Astrocyte (in vitro differentiated cells and primary cell): ENCODE data around the gene GHRHR. TPM values are rescaled to one million over a fixed set of nuclear protein-coding genes. Genes with fewer than 3 reads are reported as not detected.
A peak's percentile ranks its signal among the peaks of the same experiment; 100 is the strongest.

ENCODE experiments used
- DNase-seq: peaks from one replicate; pipeline ENCODE4 v3.0.0-alpha.2; 2010; ENCODE audit warnings: low read depth
- FAIRE-seq: peaks from 2 replicates; lab custom pipeline; 2011; peaks lifted over from hg19 to GRCh38; lab: Jason Lieb, UNC
- H2AFZ ChIP-seq: 2 replicates; pipeline ENCODE4 v1.6.0; 2012; ENCODE audit warnings: low read depth, low read length, inconsistent platforms
- H3K27ac ChIP-seq: 2 replicates; pipeline ENCODE4 v1.5.1; 2011; ENCODE audit warnings: low read depth, low read length, inconsistent platforms
- H3K27me3 ChIP-seq: 2 replicates; pipeline ENCODE4 v1.6.0; 2011; ENCODE audit warnings: low read length, inconsistent platforms; ENCODE audit not compliant: insufficient read depth
- H3K36me3 ChIP-seq: 2 replicates; pipeline ENCODE4 v1.5.1; 2011; ENCODE audit warnings: low read length, inconsistent platforms; ENCODE audit not compliant: insufficient read depth
- H3K4me1 ChIP-seq: 2 replicates; pipeline ENCODE4 v1.5.1; 2011; ENCODE audit warnings: low read length, inconsistent platforms; ENCODE audit not compliant: insufficient read depth
- H3K4me2 ChIP-seq: 2 replicates; pipeline ENCODE4 v1.6.0; 2012; ENCODE audit warnings: low read length, inconsistent platforms
- H3K4me3 ChIP-seq: 2 replicates; pipeline ENCODE4 v1.5.1; 2011; ENCODE audit warnings: low read depth, mild to moderate bottlenecking, low read length, inconsistent platforms; ENCODE audit not compliant: insufficient read depth
- H3K79me2 ChIP-seq: 2 replicates; pipeline ENCODE4 v1.6.0; 2012; ENCODE audit warnings: mild to moderate bottlenecking, low read length, inconsistent platforms; ENCODE audit not compliant: insufficient read depth
- H3K9ac ChIP-seq: 2 replicates; pipeline ENCODE4 v1.6.0; 2012; ENCODE audit warnings: mild to moderate bottlenecking, low read length, inconsistent platforms
- H3K9me3 ChIP-seq: 2 replicates; pipeline ENCODE4 v1.5.1; 2012; ENCODE audit warnings: low read depth, mild to moderate bottlenecking, low read length, inconsistent platforms; ENCODE audit not compliant: insufficient read depth
- H4K20me1 ChIP-seq: 2 replicates; pipeline ENCODE4 v1.6.0; 2012; ENCODE audit warnings: low read length, inconsistent platforms; ENCODE audit not compliant: insufficient read depth
- H3K27ac Mint-ChIP-seq: one replicate; pipeline ENCODE4 v1.8.0; 2021; ENCODE audit warnings: mild to moderate bottlenecking, mixed read lengths; ENCODE audit not compliant: unreplicated experiment
- H3K27me3 Mint-ChIP-seq: one replicate; pipeline ENCODE4 v1.8.0; 2021; ENCODE audit warnings: low read depth, mixed read lengths; ENCODE audit not compliant: unreplicated experiment
- H3K36me3 Mint-ChIP-seq: one replicate; pipeline ENCODE4 v1.8.0; 2021; ENCODE audit warnings: low read depth, mixed read lengths; ENCODE audit not compliant: unreplicated experiment
- H3K4me1 Mint-ChIP-seq: one replicate; pipeline ENCODE4 v1.8.0; 2021; ENCODE audit warnings: low read depth, mixed read lengths; ENCODE audit not compliant: unreplicated experiment
- H3K4me3 Mint-ChIP-seq: one replicate; pipeline ENCODE4 v1.8.0; 2021; ENCODE audit warnings: mild to moderate bottlenecking, moderate library complexity, mixed read lengths; ENCODE audit not compliant: unreplicated experiment
- H3K9me3 Mint-ChIP-seq: one replicate; pipeline ENCODE4 v1.8.0; 2021; ENCODE audit warnings: mild to moderate bottlenecking, mixed read lengths; ENCODE audit not compliant: unreplicated experiment
- EZH2 ChIP-seq: IDR thresholded peaks from 2 replicates; pipeline ENCODE4 v1.6.1; 2012; ENCODE audit warnings: mild to moderate bottlenecking, low read length, inconsistent platforms; ENCODE audit not compliant: insufficient read depth
- total RNA-seq: library from RNA; stranded (reverse); gene quantifications from 2 replicates; pipeline ENCODE4 v1.2.1, GENCODE V29; 2021
- TF ChIP-seq, protein P1 (sequence below): IDR thresholded peaks from 2 replicates; pipeline ENCODE4 v1.5.1; 2011; ENCODE audit warnings: low read depth, mild to moderate bottlenecking, inconsistent platforms, low read length, moderate library complexity; ENCODE audit not compliant: insufficient read depth

GHRHR gene
- total RNA-seq, 1 donor from 2014 or later = not detected

DNA sequence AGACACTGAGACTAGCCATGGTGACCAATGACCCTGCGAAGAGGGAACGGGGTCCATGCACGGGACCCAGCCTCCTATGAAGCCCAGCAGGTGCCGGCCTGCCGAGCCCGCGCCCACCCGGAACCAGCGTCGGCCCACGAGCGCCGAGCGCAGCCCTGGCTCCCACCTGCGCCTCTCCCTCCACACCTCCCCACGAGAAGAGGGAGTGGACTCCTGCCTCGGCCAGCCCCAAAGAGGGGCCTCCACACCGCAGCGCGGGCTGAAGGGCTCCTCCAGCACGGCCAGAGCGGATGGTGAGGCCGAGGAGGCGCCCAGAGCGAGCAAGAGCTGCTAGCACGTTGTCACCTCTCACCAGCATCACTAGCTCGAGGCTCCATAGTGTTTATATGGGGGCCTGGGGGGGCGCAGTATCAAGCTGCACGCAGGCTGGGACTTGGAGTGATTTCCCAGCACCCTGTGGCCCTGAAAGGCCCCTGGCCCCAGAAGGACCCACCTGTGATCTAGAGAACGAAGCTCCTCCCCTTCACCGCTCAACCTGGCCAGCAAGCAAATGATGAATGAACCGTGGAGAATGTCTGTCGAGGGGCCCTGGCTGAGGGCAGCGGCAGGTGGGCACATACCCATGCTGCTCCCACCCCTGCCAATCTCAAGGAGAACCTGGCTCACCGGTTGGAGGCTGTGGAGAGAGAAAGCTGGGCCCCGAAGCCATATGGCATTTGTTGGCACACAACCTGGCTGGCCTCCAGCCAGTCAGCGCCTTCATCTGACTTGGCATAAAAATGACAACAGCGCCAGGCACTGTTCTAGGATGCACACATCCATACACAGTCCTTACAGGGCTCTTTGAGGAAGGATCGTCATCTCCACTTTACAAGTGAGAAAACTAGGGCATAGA lies 30.7 kb downstream of the GHRHR start:
- Histone ChIP-seq H3K9ac (no peak overlapping the region), H3K27ac (no peak overlapping the region), H3K4me2 (no peak overlapping the region), H4K20me1 (no peaks in the 10 kb centered on the region), H3K4me1 (peaks cover 10% of the 10 kb centered on the region), H2AFZ (no peak overlapping the region), H3K36me3 (no peaks in the 10 kb centered on the region), H3K9me3 (no peaks in the 10 kb centered on the region), H3K79me2 (no peaks in the 10 kb centered on the region), H3K4me3 (no peak overlapping the region), H3K27me3 (no peaks in the 10 kb centered on the region)
- peaks cover 2% of the 10 kb centered on the region for H3K36me3 Mint-ChIP-seq
- H3K27me3 Mint-ChIP-seq = peaks cover 23% of the 10 kb centered on the region
- TF ChIP-seq, protein P1, sequence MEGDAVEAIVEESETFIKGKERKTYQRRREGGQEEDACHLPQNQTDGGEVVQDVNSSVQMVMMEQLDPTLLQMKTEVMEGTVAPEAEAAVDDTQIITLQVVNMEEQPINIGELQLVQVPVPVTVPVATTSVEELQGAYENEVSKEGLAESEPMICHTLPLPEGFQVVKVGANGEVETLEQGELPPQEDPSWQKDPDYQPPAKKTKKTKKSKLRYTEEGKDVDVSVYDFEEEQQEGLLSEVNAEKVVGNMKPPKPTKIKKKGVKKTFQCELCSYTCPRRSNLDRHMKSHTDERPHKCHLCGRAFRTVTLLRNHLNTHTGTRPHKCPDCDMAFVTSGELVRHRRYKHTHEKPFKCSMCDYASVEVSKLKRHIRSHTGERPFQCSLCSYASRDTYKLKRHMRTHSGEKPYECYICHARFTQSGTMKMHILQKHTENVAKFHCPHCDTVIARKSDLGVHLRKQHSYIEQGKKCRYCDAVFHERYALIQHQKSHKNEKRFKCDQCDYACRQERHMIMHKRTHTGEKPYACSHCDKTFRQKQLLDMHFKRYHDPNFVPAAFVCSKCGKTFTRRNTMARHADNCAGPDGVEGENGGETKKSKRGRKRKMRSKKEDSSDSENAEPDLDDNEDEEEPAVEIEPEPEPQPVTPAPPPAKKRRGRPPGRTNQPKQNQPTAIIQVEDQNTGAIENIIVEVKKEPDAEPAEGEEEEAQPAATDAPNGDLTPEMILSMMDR = no peak
- no peaks in the 10 kb centered on the region for H3K4me1 Mint-ChIP-seq
- no peak overlapping the region for H3K27ac Mint-ChIP-seq
- DNase-seq (no peak), FAIRE-seq (no peak)
- no peak overlapping the region for H3K4me3 Mint-ChIP-seq
- H3K9me3 Mint-ChIP-seq = peaks cover 4% of the 10 kb centered on the region

DNA sequence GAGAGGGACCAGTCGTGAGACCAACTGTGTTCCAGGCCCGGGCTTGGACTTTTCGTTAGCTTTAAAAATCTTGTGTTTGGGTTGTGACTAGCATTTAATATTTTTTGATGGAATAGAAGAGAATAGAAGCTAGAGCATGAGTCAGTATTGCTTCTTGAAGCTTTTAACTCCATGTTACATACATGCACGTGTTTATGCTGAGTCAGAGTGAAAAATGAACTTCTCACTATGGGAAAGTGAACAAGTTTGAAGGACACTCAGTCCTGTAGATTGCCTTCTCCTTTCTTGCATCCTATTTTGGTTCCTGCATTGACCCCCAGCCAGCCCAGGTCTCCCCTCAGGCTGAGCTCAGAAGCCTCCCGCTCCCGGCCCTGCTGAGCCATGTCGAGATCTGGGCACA lies 31.8 kb downstream of the GHRHR start:
- H3K4me2 ChIP-seq = no peak overlapping the region
- no peak overlapping the region for H3K4me3 ChIP-seq
- no peak overlapping the region for H3K27ac ChIP-seq
- Mint-ChIP-seq H3K4me1 (no peaks in the 10 kb centered on the region), H3K36me3 (peaks cover 2% of the 10 kb centered on the region), H3K27ac (no peak overlapping the region), H3K27me3 (peaks cover 22% of the 10 kb centered on the region), H3K4me3 (no peak overlapping the region), H3K9me3 (peaks cover 4% of the 10 kb centered on the region)
- no peaks in the 10 kb centered on the region for H3K27me3 ChIP-seq
- H3K79me2 ChIP-seq = no peaks in the 10 kb centered on the region
- no peaks in the 10 kb centered on the region for H3K9me3 ChIP-seq
- FAIRE-seq = no peak
- peak; percentile 16 for DNase-seq
- TF ChIP-seq EZH2 = no peak
- TF ChIP-seq, protein P1 = no peak
- no peaks in the 10 kb centered on the region for H4K20me1 ChIP-seq
- no peaks in the 10 kb centered on the region for H3K36me3 ChIP-seq
- no peak overlapping the region for H2AFZ ChIP-seq
- H3K4me1 ChIP-seq = peaks cover 16% of the 10 kb centered on the region
- H3K9ac ChIP-seq = no peak overlapping the region

- no peaks in the 10 kb centered on the region for H3K4me1 Mint-ChIP-seq
- Histone ChIP-seq H3K9ac (no peak overlapping the region), H3K4me2 (no peak overlapping the region), H3K9me3 (no peaks in the 10 kb centered on the region), H3K27me3 (no peaks in the 10 kb centered on the region), H3K4me3 (no peak overlapping the region), H3K36me3 (no peaks in the 10 kb centered on the region), H3K27ac (no peak overlapping the region), H3K4me1 (peaks cover 19% of the 10 kb centered on the region), H3K79me2 (no peaks in the 10 kb centered on the region), H4K20me1 (no peaks in the 10 kb centered on the region), H2AFZ (no peak overlapping the region)
- peaks cover 2% of the 10 kb centered on the region for H3K36me3 Mint-ChIP-seq
- TF ChIP-seq, protein P1 = no peak
- no peak for TF ChIP-seq EZH2
- FAIRE-seq (no peak), DNase-seq (no peak)
- no peak overlapping the region for H3K27ac Mint-ChIP-seq
- H3K9me3 Mint-ChIP-seq = peaks cover 4% of the 10 kb centered on the region
- no peak overlapping the region for H3K4me3 Mint-ChIP-seq
- peaks cover 21% of the 10 kb centered on the region for H3K27me3 Mint-ChIP-seq
Measured at GRCh38 chr7:30996256-30996655, 32.5 kb downstream of the GHRHR start.
